ENCODE results near the gene TRIM37.

The TRIM37 gene

DNA sequence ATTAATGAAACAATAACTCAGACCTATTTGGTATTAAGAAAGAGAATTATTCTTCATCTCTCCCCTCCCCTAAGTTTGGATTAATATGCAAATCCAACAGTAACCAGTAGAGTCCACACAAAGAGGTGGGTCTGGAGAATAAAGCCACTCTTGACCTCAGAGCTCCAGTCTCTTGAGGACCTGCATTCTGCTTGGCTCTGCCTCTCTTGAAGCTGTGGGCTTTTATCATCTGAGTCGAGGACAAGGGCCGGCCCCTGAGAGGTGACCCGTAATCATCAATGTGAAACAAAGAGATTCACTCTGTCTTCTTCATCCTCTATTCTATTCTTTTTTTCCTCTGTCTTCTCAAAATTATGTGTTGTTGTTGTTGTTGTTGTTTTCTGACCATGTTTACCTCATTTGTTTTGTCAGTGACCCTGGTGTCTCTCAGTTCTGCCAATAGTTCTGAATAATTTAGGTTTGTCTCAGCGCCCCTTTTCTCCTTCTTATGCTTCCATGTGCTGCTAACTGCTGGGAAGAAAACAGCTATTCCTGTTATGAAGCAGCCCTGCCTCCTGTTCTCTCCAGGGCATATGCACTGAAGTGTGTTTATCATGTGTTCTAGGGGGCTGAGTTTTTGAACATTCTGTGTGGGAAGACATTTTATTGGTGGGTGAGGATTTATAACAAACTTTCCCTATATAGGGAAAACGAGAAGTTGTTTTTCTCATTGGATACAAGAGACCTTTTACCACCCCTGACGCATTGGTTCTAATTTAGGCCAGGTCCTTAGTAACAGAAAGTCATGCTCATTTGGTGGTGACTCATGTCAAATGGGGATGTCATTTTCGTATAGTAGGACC lies 135.8 kb downstream of the TRIM37 start:
- CTCF ChIA-PET = interaction anchor here (0.8 to 2.7 kb wide), 3 partner anchors 11 to 221 kb away, joined by 3 to 10 read pairs (median 4); no protein-coding TSS in a partner anchor
- TF ChIP-seq, protein P1, sequence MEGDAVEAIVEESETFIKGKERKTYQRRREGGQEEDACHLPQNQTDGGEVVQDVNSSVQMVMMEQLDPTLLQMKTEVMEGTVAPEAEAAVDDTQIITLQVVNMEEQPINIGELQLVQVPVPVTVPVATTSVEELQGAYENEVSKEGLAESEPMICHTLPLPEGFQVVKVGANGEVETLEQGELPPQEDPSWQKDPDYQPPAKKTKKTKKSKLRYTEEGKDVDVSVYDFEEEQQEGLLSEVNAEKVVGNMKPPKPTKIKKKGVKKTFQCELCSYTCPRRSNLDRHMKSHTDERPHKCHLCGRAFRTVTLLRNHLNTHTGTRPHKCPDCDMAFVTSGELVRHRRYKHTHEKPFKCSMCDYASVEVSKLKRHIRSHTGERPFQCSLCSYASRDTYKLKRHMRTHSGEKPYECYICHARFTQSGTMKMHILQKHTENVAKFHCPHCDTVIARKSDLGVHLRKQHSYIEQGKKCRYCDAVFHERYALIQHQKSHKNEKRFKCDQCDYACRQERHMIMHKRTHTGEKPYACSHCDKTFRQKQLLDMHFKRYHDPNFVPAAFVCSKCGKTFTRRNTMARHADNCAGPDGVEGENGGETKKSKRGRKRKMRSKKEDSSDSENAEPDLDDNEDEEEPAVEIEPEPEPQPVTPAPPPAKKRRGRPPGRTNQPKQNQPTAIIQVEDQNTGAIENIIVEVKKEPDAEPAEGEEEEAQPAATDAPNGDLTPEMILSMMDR (IDR thresholded peaks at IDR 0.05; ENCODE audit: control extremely low read depth, extremely low read depth, low read depth, missing control alignments) = no peak
- DNase-seq (ENCODE audit: extremely low spot score) = no peak
- POLR2A ChIA-PET = interaction anchor here (0.6 kb wide), 1 partner anchor 312 kb away, joined by 4 read pairs; no protein-coding TSS in a partner anchor

DNA sequence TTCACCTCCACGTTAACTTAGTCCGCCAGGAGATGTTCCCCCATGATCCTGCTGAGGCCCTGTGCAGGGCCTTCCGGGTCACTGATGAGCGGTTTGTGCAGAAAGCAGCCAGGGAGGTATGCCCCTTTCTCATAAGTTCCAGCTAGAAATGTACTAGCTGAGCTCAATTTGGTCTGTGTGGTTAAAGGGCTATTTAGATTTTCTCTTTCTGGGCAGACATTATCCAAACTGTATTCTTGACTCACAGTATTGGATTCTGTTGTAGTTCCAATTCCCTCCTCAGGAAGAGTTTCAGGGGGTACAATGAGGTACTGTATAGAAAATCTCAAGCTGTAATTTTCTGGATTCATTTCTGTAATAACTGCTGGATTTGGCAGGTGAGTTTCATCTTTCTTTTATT lies 137.1 kb downstream of the TRIM37 start:
- POLR2A ChIA-PET = no interaction called here
- DNase-seq (ENCODE audit: extremely low spot score) = no peak
- CTCF ChIA-PET = interaction anchor here (0.8 to 2.7 kb wide), 5 partner anchors 9 to 220 kb away, joined by 3 to 10 read pairs (median 4); no protein-coding TSS in a partner anchor
- TF ChIP-seq, protein P1 (IDR thresholded peaks at IDR 0.05; ENCODE audit: control extremely low read depth, extremely low read depth, low read depth, missing control alignments) = no peak

DNA sequence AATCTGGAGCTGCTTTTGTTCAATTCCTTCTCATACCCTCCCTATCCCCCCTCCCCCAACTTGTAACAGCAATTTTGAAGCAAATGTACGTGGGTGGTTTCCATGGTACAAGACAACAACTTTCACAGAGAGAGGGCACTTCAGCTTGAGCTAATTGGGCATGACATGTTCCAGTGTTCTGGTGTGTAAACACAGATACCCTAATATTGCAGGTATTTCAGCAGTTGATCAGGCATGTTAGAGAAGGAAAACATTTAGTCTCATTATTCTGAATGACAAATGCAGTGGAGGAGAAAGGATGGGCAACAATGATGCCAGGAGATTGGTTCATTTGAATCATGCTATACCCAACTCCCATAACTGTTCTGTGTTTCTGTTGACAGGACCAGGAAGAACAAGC lies 137.5 kb downstream of the TRIM37 start:
- ChIA-PET POLR2A (no interaction called here), CTCF (interaction anchor here (1.2 to 2.7 kb wide), 3 partner anchors 9 to 11 kb away, joined by 4 to 10 read pairs (median 5); no protein-coding TSS in a partner anchor)
- DNase-seq (ENCODE audit: extremely low spot score) = no peak
- TF ChIP-seq, protein P1 (IDR thresholded peaks at IDR 0.05; ENCODE audit: control extremely low read depth, extremely low read depth, low read depth, missing control alignments) = no peak

GRCh38 chr17:58968426-58969061 lies 138.1 kb downstream of the TRIM37 start:
- DNase-seq (ENCODE audit: extremely low spot score) = no peak
- POLR2A ChIA-PET = no interaction called here
- CTCF ChIA-PET = interaction anchor here (2.7 kb wide), 1 partner anchor 8 kb away, joined by 10 read pairs; no protein-coding TSS in a partner anchor
- TF ChIP-seq, protein P1 (IDR thresholded peaks at IDR 0.05; ENCODE audit: control extremely low read depth, extremely low read depth, low read depth, missing control alignments) = no peak

DNA sequence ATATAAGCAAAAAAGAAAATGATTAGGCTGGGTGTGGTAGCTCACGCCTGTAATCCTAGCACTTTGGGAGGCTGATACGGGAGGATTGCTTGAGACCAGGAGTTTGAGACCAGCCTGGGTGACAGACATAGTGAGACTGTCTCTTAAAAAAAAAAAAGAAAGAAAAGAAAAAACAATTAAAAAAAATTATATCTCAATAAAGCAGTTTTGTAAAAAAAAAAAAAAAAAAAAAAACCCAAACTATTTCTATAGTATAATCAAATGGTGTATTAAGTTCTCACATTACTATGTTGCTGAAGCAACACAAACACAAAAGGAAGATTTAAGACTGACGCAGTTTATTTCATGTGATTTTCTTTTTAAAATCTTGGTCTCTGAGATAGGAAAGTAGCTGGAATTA lies 140.5 kb downstream of the TRIM37 start:
- ChIA-PET POLR2A (no interaction called here), CTCF (no interaction called here)
- TF ChIP-seq, protein P1 (IDR thresholded peaks at IDR 0.05; ENCODE audit: control extremely low read depth, extremely low read depth, low read depth, missing control alignments) = no peak
- DNase-seq (ENCODE audit: extremely low spot score) = no peak

- CTCF ChIA-PET = no interaction called here
- no peak for DNase-seq (ENCODE audit: extremely low spot score)
- POLR2A ChIA-PET = no interaction called here
- TF ChIP-seq, protein P1 (IDR thresholded peaks at IDR 0.05; ENCODE audit: control extremely low read depth, extremely low read depth, low read depth, missing control alignments) = no peak
These were observed 141.5 kb downstream of the TRIM37 start for GRCh38 chr17:58965221-58965620.

Data from GM10248 (cell line).